Upper lobe of left lung (tissue), 6 donors: ENCODE measurements around the gene LEMD2. TPM values are rescaled to one million over a fixed set of nuclear protein-coding genes. Genes with fewer than 3 reads are reported as not detected.

ENCODE experiments used
- ATAC-seq, 2 donors: fragments of 200-7000 bp; cut with Tn5 transposase; one replicate each; pipeline ENCODE4 v1.9.1; 2022; ENCODE audit warnings: mild to moderate bottlenecking in 2 of 2, moderate library complexity in 2 of 2; ENCODE audit not compliant: low FRiP score in 2 of 2
- DNase-seq, 2 donors: peaks; one replicate each; pipeline ENCODE4 v3.0.0-alpha.2; 2019 to 2020
- H3K27ac ChIP-seq, 4 donors: fragments of 200-600 bp; sonication (generic); one replicate each; pipeline ENCODE4 v1.5.1; 2016 to 2019
- H3K27me3 ChIP-seq, 4 donors: fragments of 200-600 bp; sonication (generic); one replicate each; pipeline ENCODE4 v1.5.1; 2017 to 2019
- H3K36me3 ChIP-seq, 4 donors: fragments of 200-600 bp; sonication (generic); one replicate each; pipeline ENCODE4 v1.5.1; 2016 to 2019
- H3K4me1 ChIP-seq, 4 donors: fragments of 200-600 bp; sonication (generic); one replicate each; pipeline ENCODE4 v1.5.1; 2018 to 2019
- H3K4me3 ChIP-seq, 4 donors: fragments of 200-600 bp; sonication (generic); one replicate each; pipeline ENCODE4 v1.5.1; 2017 to 2019; ENCODE audit warnings: mild to moderate bottlenecking in 2 of 4, moderate library complexity in 1 of 4
- H3K9me3 ChIP-seq, 4 donors: fragments of 200-600 bp; sonication (generic); one replicate each; pipeline ENCODE4 v1.5.1; 2018 to 2019
- EP300 ChIP-seq, 4 donors: sonication (generic); formaldehyde crosslinking; IDR thresholded peaks; one replicate each; pipeline ENCODE4 v1.5.1; 2017; ENCODE audit warnings: antibody characterized with exemption in 4 of 4, control low read depth in 2 of 4
- POLR2A ChIP-seq, 4 donors: fragments of 450-650 bp; IDR thresholded peaks; one replicate each; pipeline ENCODE4 v1.5.1; 2016 to 2017; ENCODE audit warnings: antibody characterized with exemption in 4 of 4, mild to moderate bottlenecking in 2 of 4
- POLR2AphosphoS5 ChIP-seq, 2 donors: sonication (generic); formaldehyde crosslinking; IDR thresholded peaks; one replicate each; pipeline ENCODE4 v1.5.1; 2017; ENCODE audit warnings: antibody characterized with exemption in 2 of 2
- WGBS, 2 donors: methylation state at CpG; one replicate each; pipeline ENCODE4 v1.1.5; 2017 to 2018; 5-methylcytosine and 5-hydroxymethylcytosine counted together
- total RNA-seq, 6 donors: library from RNA; depleted of rRNA in 4 of 6; stranded (reverse); fragments of >200 nt in 4 of 6; gene quantifications; one replicate each; pipeline versions ENCODE4 v1.1.0 to v1.2.1, GENCODE V29; 2016 to 2021
- TF ChIP-seq, protein P1 (sequence below), 6 experiments: fragments of 450-650 bp in 4 of 6; fragments of 200-600 bp in 2 of 6; sonication (generic) in 2 of 6; IDR thresholded peaks; one replicate each; pipeline ENCODE4 v1.5.1; 2016 to 2019; ENCODE audit warnings: antibody characterized with exemption in 6 of 6
- donor health status: DM: no; HTN: no; CAD: no; lungs with moderate emphysema.
- donor health status: DM: no; HTN: yes; CAD: no; lungs with severe emphysema.

LEMD2 gene
- total RNA-seq, 6 donors from 2014 or later, result 51.1 to 118 (median 66.2) TPM

DNA sequence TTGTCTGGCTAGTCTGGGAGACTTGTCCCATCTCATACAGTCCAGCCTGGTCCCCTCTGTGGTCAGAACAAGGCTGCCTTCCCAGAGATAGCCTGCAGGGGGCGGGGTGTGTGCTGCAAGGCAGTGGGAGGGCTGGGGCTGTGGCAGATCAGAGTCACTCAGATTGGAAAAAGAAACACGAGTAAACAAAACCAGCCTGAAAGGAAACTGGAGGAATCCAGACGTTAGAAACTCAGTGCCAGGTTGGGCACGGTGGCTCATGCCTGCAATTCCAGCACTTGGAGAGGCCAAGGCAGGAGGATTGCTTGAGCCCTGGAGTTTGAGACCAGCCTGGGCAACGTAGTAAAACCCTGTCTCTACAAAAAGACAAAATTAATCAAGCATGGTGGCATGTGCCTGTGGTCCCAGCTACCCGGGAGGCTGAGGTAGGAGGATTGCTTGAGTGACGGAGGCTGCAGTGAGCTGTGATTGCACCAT is 20.2 kb downstream of the LEMD2 start:
- H3K4me3 ChIP-seq, result no peak overlapping the region
- DNase-seq, result peak in 1 of 2 donors; percentile 78
- no peaks in the 10 kb centered on the region for H3K27me3 ChIP-seq
- H3K4me1 ChIP-seq, result peaks cover 35 to 45% (median 39%) of the 10 kb centered on the region in 4 donors
- no peak for TF ChIP-seq EP300 (IDR thresholded peaks at IDR 0.05)
- no peak for TF ChIP-seq POLR2A (IDR thresholded peaks at IDR 0.05)
- TF ChIP-seq POLR2AphosphoS5 (IDR thresholded peaks at IDR 0.05), result no peak
- TF ChIP-seq, protein P1, sequence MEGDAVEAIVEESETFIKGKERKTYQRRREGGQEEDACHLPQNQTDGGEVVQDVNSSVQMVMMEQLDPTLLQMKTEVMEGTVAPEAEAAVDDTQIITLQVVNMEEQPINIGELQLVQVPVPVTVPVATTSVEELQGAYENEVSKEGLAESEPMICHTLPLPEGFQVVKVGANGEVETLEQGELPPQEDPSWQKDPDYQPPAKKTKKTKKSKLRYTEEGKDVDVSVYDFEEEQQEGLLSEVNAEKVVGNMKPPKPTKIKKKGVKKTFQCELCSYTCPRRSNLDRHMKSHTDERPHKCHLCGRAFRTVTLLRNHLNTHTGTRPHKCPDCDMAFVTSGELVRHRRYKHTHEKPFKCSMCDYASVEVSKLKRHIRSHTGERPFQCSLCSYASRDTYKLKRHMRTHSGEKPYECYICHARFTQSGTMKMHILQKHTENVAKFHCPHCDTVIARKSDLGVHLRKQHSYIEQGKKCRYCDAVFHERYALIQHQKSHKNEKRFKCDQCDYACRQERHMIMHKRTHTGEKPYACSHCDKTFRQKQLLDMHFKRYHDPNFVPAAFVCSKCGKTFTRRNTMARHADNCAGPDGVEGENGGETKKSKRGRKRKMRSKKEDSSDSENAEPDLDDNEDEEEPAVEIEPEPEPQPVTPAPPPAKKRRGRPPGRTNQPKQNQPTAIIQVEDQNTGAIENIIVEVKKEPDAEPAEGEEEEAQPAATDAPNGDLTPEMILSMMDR (IDR thresholded peaks at IDR 0.05), result peak; percentile 71 to 84 (median 76)
- WGBS, 2 donors, result 27 to 32% methylated on average over 7 of the region's 7 CpGs
- H3K36me3 ChIP-seq, result peaks cover 0 to 18% (median 16%) of the 10 kb centered on the region in 4 donors
- no peaks in the 10 kb centered on the region for H3K9me3 ChIP-seq
- ATAC-seq, result peak; percentile 82
- peak overlapping the region; percentile 1 to 82 (median 30) for H3K27ac ChIP-seq

- 71 to 73% methylated on average over 8 to 11 of the region's 11 CpGs for WGBS, 2 donors
These were observed 21.7 kb downstream of the LEMD2 start for GRCh38 chr6:33766921-33767907.

DNA sequence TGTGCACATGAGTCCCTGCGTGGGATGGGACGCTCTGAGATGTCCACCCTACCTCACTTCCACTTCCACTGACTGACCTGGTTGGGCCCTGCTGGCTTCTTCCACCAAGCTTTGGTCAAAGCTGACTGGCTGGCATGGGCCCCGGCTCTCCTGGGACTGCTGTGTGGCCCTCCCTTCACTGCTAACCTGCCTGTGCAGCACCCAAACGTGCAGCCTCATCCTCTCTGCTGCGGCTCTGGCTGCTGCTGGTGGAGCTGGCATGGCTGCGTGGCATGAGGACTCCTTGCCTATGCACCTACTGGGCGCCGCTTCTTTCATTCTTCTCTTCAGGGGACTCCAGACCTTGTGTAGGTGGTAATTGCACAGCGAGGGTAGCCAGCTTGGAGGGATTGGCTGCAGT is 23.6 kb downstream of the LEMD2 start:
- ATAC-seq, result no peak
- H3K4me1 ChIP-seq, result peaks cover 15 to 21% (median 18%) of the 10 kb centered on the region in 4 donors
- H3K9me3 ChIP-seq, result no peaks in the 10 kb centered on the region
- H3K36me3 ChIP-seq, result no peaks in the 10 kb centered on the region
- DNase-seq, result no peak
- no peak overlapping the region for H3K4me3 ChIP-seq
- no peak overlapping the region for H3K27ac ChIP-seq
- TF ChIP-seq EP300 (IDR thresholded peaks at IDR 0.05) (no peak), POLR2A (IDR thresholded peaks at IDR 0.05) (no peak), POLR2AphosphoS5 (IDR thresholded peaks at IDR 0.05) (no peak)
- TF ChIP-seq, protein P1 (IDR thresholded peaks at IDR 0.05), result no peak
- no peaks in the 10 kb centered on the region for H3K27me3 ChIP-seq
- WGBS, 2 donors, result 90 to 92% methylated on average over 8 to 9 of the region's 9 CpGs

More at GRCh38 chr6:33766921-33767907, 21.7 kb downstream of the LEMD2 start:
- Histone ChIP-seq H3K27ac (no peak overlapping the region), H3K9me3 (no peaks in the 10 kb centered on the region), H3K4me1 (peaks cover 28 to 34% (median 33%) of the 10 kb centered on the region in 4 donors), H3K27me3 (no peaks in the 10 kb centered on the region), H3K4me3 (no peak overlapping the region), H3K36me3 (peaks cover 0 to 3% (median 2%) of the 10 kb centered on the region in 4 donors)
- no peak for DNase-seq
- no peak for ATAC-seq
- TF ChIP-seq POLR2AphosphoS5 (IDR thresholded peaks at IDR 0.05), result no peak
- TF ChIP-seq, protein P1 (IDR thresholded peaks at IDR 0.05), result no peak
- TF ChIP-seq POLR2A (IDR thresholded peaks at IDR 0.05), result no peak
- TF ChIP-seq EP300 (IDR thresholded peaks at IDR 0.05), result no peak

DNA sequence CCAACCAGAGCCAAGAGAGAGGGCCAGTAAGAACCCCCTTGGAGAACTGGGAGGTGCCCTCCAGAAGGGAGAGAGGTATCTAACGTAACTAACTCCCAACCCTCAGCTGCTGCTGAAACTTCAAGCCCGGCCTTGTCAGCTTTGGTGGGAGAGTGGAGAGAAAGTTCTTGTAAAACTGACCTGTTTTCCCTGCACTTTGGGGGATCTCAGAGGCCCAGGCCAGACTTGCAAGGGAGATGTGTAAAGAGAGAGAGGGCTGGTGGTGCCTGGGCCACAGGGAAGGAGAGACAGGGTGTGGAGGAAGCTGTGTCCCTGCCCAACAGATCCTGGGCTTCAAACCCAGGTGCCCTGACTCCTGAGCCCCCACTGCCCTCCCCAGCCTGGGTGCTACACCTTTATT is 24.9 kb downstream of the LEMD2 start:
- H3K4me3 ChIP-seq, result no peak overlapping the region
- H3K4me1 ChIP-seq, result peaks cover 8 to 11% (median 9%) of the 10 kb centered on the region in 4 donors
- no peak for ATAC-seq
- H3K36me3 ChIP-seq, result no peaks in the 10 kb centered on the region
- H3K27me3 ChIP-seq, result no peaks in the 10 kb centered on the region
- TF ChIP-seq, protein P1 (IDR thresholded peaks at IDR 0.05), result no peak
- TF ChIP-seq EP300 (IDR thresholded peaks at IDR 0.05) (no peak), POLR2AphosphoS5 (IDR thresholded peaks at IDR 0.05) (no peak), POLR2A (IDR thresholded peaks at IDR 0.05) (no peak)
- no peak overlapping the region for H3K27ac ChIP-seq
- no peak for DNase-seq
- WGBS, 2 donors, result 85 to 91% methylated on average over 2 of the region's 2 CpGs
- H3K9me3 ChIP-seq, result no peaks in the 10 kb centered on the region
